ENCODE measurements around the gene CENATAC.

- TF ChIP-seq SIN3A (IDR thresholded peaks at IDR 0.05; ENCODE audit: borderline replicate concordance, insufficient read depth, low read length) (no peak), REST (IDR thresholded peaks at IDR 0.05; ENCODE audit: insufficient read depth in 1 of 2, low read depth in 2 of 2, low read length in 2 of 2) (no peak)
Measured at GRCh38 chr11:119000906-119001305, 3.0 kb downstream of the CENATAC start.

Measured in PFSK-1 (cell line).